ENCODE measurements around the gene CLMN. TPM values are rescaled to one million over a fixed set of nuclear protein-coding genes. Genes with fewer than 3 reads are reported as not detected.
A peak's percentile ranks its signal among the peaks of the same experiment; 100 is the strongest.

CLMN gene
- total RNA-seq, 1 experiment from 2014 or later = 33.4 TPM

- H3K9me3 ChIP-seq (ENCODE audit: control insufficient read depth in 1 of 2, insufficient read depth in 1 of 2, low read depth in 1 of 2, low read length in 2 of 2) = no peaks in the 10 kb centered on the region
- no peak overlapping the region for H2AFZ ChIP-seq (ENCODE audit: low read depth, low read length, poor library complexity, severe bottlenecking)
- H3K4me2 ChIP-seq (ENCODE audit: low read length) = 0 out of 2 replicates have a peak overlapping the region, but pooled peaks have one; percentile 2
- RAD21 ChIA-PET (ENCODE audit: low non-redundant PET in 1 of 2, low total read pairs in 2 of 2, uncharacterized antibody in 2 of 2, unreplicated experiment in 2 of 2) = no interaction called here
- intact Hi-C loops (cut with micrococcal nuclease) = no loop called here
- peaks cover 6 to 35% of the 10 kb centered on the region in 2 experiments; a peak in 3 of 4 replicates for H3K4me1 ChIP-seq (ENCODE audit: control insufficient read depth in 1 of 2, insufficient read depth in 2 of 2, low read length in 2 of 2)
- no peak overlapping the region for H3K27ac ChIP-seq (ENCODE audit: low read depth, low read length)
- ATAC-seq = no peak
- H3K9me2 ChIP-seq (ENCODE audit: insufficient read depth) = no peaks in the 10 kb centered on the region
- H3K27me3 ChIP-seq (ENCODE audit: insufficient read depth, low read length) = no peaks in the 10 kb centered on the region
- H3K9ac ChIP-seq (ENCODE audit: low read length) = no peak overlapping the region
- no peak for DNase-seq (ENCODE audit: low read depth, low spot score)
- H3K4me3 ChIP-seq (replicated peaks in 1 of 2; ENCODE audit: low read depth in 1 of 2, low read length in 2 of 2) = no peak overlapping the region
- no peak for TF ChIP-seq YY1 (IDR thresholded peaks at IDR 0.05; ENCODE audit: extremely low read depth, insufficient replicate concordance, low read depth, low read length)
- TF ChIP-seq ATF3 (IDR thresholded peaks at IDR 0.05) = no peak
- no peak for TF ChIP-seq ZBTB33 (IDR thresholded peaks at IDR 0.05; ENCODE audit: extremely low read depth, insufficient replicate concordance, low read length)
- peak; percentile 26; the same call in 1 of the 2 replicates for TF ChIP-seq MAX (IDR thresholded peaks at IDR 0.05)
- peaks cover 8% of the 10 kb centered on the region; the same call in 1 of the 2 replicates for H3K79me2 ChIP-seq (ENCODE audit: insufficient read depth, low read length)
- H3K36me3 ChIP-seq (ENCODE audit: control insufficient read depth in 1 of 2, insufficient read depth in 2 of 2, low read length in 2 of 2) = no peaks in the 10 kb centered on the region
- no TSS peak for BruUV-seq (replicated peaks)
- CTCF ChIA-PET = no interaction called here
- no peaks in the 10 kb centered on the region for H4K20me1 ChIP-seq (ENCODE audit: insufficient read depth)
- POLR2A ChIA-PET = no interaction called here
These were observed 23.9 kb downstream of the CLMN start for GRCh38 chr14:95295600-95296376.
